Tibial artery (tissue), 4 donors: ENCODE results near the gene RCCD1.
"Not testable (repeated sequence)": the region's sequence is repeated elsewhere in the genome, so short reads cannot be mapped to it uniquely, and the experiment has no call there.

Source experiments
- DNase-seq, 2 donors: peaks; one replicate each; pipeline ENCODE4 v3.0.0-alpha.2; 2019
- H3K27ac ChIP-seq, 2 donors: fragments of 200-600 bp; sonication (generic) in 1 of 2; 1 replicate in 1 of 2; 2 replicates in 1 of 2; pipeline ENCODE4 v1.5.1; 2018 to 2019; ENCODE audit warnings: mild to moderate bottlenecking in 1 of 2
- H3K27me3 ChIP-seq, 2 donors: fragments of 200-600 bp; sonication (generic) in 1 of 2; one replicate each; pipeline versions ENCODE4 v1.5.1 to v1.6.0; 2016 to 2019
- H3K36me3 ChIP-seq, 3 donors: fragments of 200-600 bp; sonication (generic) in 2 of 3; one replicate each; pipeline ENCODE4 v1.5.1; 2016 to 2019; ENCODE audit warnings: mild to moderate bottlenecking in 2 of 3
- H3K4me1 ChIP-seq, 4 donors: fragments of 200-600 bp; sonication (generic) in 2 of 4; 1 replicate in 3 of 4; 2 replicates in 1 of 4; pipeline ENCODE4 v1.5.1; 2016 to 2019
- H3K4me3 ChIP-seq, 2 donors: fragments of 200-600 bp; sonication (generic) in 1 of 2; 1 replicate in 1 of 2; 2 replicates in 1 of 2; pipeline ENCODE4 v1.5.1; 2018 to 2019; ENCODE audit warnings: mild to moderate bottlenecking in 2 of 2
- H3K9me3 ChIP-seq, 3 donors: fragments of 200-600 bp; sonication (generic) in 1 of 3; one replicate each; pipeline ENCODE4 v1.5.1; 2016 to 2019
- intact Hi-C: fragments of 100-400 bp; cut with DNase I; formaldehyde crosslinking; loops from one replicate; pipeline ENCODE4 v1.15.0; 2023; ENCODE audit warnings: low total_unique reads
- TF ChIP-seq, protein P1 (sequence below), 2 experiments: fragments of 200-600 bp in 1 of 2; fragments of 450-650 bp in 1 of 2; IDR thresholded peaks; one replicate each; pipeline ENCODE4 v1.5.1; 2017 to 2019; ENCODE audit warnings: antibody characterized with exemption in 2 of 2, mild to moderate bottlenecking in 1 of 2, moderate library complexity in 1 of 2

RCCD1 gene

DNA sequence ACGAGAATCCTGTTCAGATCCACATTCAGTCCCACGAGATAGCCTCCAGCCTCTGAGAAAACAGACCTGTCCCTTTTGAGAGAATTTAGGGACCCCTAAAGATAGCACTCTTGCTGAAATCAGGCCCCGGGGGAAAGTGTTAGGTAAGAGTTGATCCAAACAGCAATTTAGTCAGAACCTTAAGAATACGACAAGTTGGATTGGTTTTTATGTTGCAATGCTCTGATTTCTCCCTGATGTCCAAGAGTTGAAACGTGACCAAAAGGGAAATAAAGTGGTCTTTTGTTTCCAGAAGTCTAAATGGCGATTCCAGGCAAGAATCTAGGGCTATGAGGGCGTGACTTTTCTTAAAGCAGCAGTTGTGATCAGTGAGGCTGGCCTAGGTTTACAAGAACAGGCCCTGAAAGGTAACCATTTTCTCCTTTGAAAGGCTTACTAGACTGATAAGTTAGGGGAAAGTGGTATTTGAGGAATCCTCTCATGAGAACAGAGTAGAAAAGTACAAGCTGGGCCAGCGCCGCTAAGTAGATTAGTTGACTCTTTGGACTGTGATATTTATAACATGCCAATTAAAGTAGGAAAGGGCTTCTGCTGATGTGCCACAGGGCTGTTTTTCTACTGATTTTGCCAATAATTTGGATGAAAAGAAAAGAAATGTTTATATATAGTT lies 46.7 kb upstream of the RCCD1 start:
- no peak overlapping the region for H3K4me3 ChIP-seq
- H3K27me3 ChIP-seq = no peaks in the 10 kb centered on the region
- no peak overlapping the region for H3K27ac ChIP-seq
- H3K4me1 ChIP-seq = peaks cover 0 to 16% (median 9%) of the 10 kb centered on the region in 4 donors
- intact Hi-C loops = no loop called here
- H3K36me3 ChIP-seq = peaks cover 77 to 82% (median 77%) of the 10 kb centered on the region in 3 donors
- no peaks in the 10 kb centered on the region for H3K9me3 ChIP-seq
- DNase-seq = peak in 1 of 2 donors; percentile 51
- TF ChIP-seq, protein P1, sequence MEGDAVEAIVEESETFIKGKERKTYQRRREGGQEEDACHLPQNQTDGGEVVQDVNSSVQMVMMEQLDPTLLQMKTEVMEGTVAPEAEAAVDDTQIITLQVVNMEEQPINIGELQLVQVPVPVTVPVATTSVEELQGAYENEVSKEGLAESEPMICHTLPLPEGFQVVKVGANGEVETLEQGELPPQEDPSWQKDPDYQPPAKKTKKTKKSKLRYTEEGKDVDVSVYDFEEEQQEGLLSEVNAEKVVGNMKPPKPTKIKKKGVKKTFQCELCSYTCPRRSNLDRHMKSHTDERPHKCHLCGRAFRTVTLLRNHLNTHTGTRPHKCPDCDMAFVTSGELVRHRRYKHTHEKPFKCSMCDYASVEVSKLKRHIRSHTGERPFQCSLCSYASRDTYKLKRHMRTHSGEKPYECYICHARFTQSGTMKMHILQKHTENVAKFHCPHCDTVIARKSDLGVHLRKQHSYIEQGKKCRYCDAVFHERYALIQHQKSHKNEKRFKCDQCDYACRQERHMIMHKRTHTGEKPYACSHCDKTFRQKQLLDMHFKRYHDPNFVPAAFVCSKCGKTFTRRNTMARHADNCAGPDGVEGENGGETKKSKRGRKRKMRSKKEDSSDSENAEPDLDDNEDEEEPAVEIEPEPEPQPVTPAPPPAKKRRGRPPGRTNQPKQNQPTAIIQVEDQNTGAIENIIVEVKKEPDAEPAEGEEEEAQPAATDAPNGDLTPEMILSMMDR (IDR thresholded peaks at IDR 0.05) = no peak

DNA sequence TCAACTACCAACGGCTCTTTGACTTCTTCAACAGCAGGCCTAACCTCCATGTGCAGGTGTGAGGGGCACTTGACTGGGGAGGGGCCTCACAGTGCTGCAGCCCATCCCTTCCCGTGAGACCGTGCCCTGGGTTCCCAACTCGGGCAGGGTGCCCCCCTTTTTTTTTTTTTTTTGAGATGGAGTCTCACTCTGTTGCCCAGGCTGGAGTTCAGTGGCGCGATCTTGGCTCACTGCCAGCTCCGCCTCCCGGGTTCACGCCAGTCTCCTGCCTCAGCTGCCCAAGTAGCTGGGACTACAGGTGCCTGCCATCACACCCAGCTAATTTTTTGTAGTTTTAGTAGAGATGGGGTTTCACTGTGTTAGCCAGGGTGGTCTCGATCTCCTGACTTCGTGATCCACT lies 45.2 kb upstream of the RCCD1 start:
- H3K4me3 ChIP-seq, H3K4me1 ChIP-seq, H3K27me3 ChIP-seq, DNase-seq, intact Hi-C loops, H3K9me3 ChIP-seq, H3K27ac ChIP-seq: not testable (repeated sequence)
- peaks cover 92 to 96% (median 92%) of the 10 kb centered on the region in 3 donors for H3K36me3 ChIP-seq

DNA sequence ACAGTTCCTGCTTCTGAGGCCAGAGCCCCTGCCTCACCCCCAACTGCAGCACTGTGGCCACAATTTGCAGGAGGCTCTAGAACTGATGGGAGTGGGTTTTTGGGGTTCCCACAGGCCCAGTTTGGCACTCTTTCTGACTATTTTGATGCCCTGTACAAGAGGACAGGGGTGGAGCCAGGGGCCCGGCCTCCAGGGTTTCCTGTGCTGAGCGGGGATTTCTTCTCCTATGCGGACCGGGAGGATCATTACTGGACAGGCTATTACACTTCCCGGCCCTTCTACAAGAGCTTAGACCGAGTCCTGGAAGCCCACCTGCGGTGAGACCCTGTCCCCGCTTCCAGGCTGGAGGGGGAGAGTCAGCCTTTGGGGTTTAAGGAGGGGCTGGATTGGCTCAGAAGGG lies 44.7 kb upstream of the RCCD1 start:
- DNase-seq = no peak
- no peak overlapping the region for H3K4me3 ChIP-seq
- H3K36me3 ChIP-seq = peaks cover 97% of the 10 kb centered on the region in 3 donors
- peaks cover 0 to 5% (median 0%) of the 10 kb centered on the region in 4 donors for H3K4me1 ChIP-seq
- no peak overlapping the region for H3K27ac ChIP-seq
- TF ChIP-seq, protein P1 (IDR thresholded peaks at IDR 0.05) = no peak
- H3K9me3 ChIP-seq = no peaks in the 10 kb centered on the region
- H3K27me3 ChIP-seq = no peaks in the 10 kb centered on the region
- intact Hi-C loops = no loop called here

DNA sequence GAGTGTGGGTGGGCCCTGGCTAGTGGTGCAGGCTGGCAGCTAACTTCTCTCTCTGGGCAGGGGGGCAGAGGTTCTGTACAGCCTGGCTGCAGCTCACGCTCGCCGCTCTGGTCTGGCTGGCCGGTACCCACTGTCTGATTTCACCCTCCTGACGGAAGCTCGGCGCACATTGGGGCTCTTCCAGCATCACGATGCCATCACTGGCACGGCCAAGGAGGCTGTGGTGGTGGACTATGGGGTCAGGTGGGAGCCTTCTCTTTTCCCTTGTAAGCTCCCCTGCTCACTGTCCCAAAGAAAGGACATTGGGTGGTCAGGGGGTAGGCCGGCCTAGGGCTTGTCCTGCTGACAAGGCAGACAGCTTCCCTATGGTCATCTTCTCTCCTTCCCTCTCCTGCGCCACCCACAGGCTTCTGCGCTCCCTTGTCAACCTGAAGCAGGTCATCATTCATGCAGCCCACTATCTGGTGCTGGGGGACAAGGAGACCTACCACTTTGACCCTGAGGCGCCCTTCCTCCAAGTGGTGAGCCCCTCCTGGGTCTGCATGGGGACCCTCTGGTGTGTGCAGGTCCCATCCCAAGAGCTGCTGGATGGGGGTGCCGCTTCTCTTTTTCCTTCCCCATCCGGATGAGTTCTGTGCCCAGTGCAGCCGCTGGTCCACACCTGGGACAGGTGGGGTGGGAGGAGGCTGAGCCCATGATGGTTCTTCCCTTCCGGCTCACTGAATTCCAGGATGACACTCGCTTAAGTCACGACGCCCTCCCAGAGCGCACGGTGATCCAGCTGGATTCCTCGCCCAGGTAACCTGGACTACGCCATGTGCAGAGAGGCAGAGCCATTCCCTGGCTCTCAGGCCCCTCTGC lies 44.0 kb upstream of the RCCD1 start:
- TF ChIP-seq, protein P1 (IDR thresholded peaks at IDR 0.05) = no peak

DNA sequence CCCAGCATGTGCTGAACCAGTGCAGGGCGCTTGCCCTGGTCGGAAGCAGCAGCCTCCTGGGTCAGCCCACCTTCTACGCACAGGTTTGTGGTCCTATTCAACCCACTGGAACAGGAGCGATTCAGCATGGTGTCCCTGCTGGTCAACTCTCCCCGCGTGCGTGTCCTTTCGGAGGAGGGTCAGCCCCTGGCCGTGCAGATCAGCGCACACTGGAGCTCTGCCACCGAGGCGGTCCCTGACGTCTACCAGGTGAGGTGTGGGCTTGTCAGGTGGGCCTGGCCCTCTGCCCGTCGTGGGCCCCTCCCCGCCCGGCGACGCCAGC lies 43.4 kb upstream of the RCCD1 start:
- H3K27ac ChIP-seq = no peak overlapping the region
- H3K9me3 ChIP-seq = no peaks in the 10 kb centered on the region
- TF ChIP-seq, protein P1 (IDR thresholded peaks at IDR 0.05) = no peak
- peaks cover 0 to 5% (median 0%) of the 10 kb centered on the region in 4 donors for H3K4me1 ChIP-seq
- H3K36me3 ChIP-seq = peaks cover 96 to 97% (median 97%) of the 10 kb centered on the region in 3 donors
- no peak overlapping the region for H3K4me3 ChIP-seq
- intact Hi-C loops = no loop called here
- DNase-seq = no peak
- no peaks in the 10 kb centered on the region for H3K27me3 ChIP-seq

More for the DNA sequence above, 44.0 kb upstream of the RCCD1 start:
- H3K4me1 ChIP-seq = peaks cover 0 to 5% (median 0%) of the 10 kb centered on the region in 4 donors
- peaks cover 96 to 97% (median 97%) of the 10 kb centered on the region in 3 donors for H3K36me3 ChIP-seq
- no peak overlapping the region for H3K27ac ChIP-seq
- no peak for DNase-seq
- H3K4me3 ChIP-seq = no peak overlapping the region
- no peaks in the 10 kb centered on the region for H3K9me3 ChIP-seq
- H3K27me3 ChIP-seq = no peaks in the 10 kb centered on the region
- intact Hi-C loops = no loop called here
